Measurements from ENCODE around the gene IRS2.

The IRS2 gene

GRCh38 chr13:109730812-109731335 lies 55.5 kb downstream of the IRS2 start:
- peak; percentile 52 for DNase-seq (ENCODE audit: low read depth)
- TF ChIP-seq, protein P1, sequence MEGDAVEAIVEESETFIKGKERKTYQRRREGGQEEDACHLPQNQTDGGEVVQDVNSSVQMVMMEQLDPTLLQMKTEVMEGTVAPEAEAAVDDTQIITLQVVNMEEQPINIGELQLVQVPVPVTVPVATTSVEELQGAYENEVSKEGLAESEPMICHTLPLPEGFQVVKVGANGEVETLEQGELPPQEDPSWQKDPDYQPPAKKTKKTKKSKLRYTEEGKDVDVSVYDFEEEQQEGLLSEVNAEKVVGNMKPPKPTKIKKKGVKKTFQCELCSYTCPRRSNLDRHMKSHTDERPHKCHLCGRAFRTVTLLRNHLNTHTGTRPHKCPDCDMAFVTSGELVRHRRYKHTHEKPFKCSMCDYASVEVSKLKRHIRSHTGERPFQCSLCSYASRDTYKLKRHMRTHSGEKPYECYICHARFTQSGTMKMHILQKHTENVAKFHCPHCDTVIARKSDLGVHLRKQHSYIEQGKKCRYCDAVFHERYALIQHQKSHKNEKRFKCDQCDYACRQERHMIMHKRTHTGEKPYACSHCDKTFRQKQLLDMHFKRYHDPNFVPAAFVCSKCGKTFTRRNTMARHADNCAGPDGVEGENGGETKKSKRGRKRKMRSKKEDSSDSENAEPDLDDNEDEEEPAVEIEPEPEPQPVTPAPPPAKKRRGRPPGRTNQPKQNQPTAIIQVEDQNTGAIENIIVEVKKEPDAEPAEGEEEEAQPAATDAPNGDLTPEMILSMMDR (conservative IDR thresholded peaks at IDR 0.05; ENCODE audit: control insufficient read depth, insufficient read depth, low read depth, low read length): no peak

DNA sequence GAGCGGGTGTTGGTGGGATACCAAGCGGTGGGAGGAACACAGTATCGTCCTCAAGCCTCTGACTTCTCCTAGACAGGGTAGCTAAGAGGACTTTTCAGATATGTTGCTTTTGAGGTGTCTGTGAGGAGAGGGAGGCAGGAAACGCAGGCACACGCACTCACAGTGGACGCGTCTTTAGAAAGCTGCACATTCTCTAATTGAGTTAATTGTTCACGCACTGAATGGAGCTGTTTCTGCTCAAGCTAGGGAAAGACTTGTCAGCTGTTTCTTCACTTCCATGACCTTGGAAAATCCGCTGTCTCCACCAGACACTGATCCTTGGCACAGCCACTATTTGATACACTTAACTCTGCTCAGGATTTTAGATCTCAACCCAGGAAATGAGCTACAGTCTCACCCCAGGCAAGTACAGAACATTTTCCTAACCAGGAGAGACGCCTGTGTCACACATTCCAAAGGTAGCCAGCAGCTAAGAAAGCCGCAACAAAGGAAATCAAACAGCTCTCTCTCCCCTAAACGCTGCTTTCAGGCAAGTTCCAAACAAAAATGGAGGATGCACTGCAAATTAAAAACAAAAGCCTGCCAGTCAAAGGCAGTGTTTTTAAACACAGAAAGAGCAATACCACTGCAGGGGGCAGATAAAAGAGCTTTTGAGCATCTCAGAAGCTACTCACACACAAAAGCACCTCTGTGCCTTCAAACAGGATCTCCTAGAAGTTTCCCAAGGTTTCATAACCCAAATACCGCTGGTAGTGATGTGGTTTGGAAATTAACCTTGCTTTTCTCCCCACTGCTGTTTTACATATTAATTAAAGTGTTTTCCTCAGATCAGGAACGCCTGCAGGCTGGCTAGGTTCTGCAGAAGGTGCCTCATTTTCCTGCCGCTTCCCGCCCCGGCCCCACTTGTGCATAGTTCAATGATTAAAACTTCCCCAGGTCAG lies 57.3 kb downstream of the IRS2 start:
- no peak for DNase-seq (ENCODE audit: low read depth)
- no peak overlapping the region for H3K4me3 ChIP-seq (ENCODE audit: control insufficient read depth, low read depth, low read length)

More at GRCh38 chr13:109730812-109731335, 55.5 kb downstream of the IRS2 start:
- H3K4me3 ChIP-seq (ENCODE audit: control insufficient read depth, low read depth, low read length): no peak overlapping the region

DNA sequence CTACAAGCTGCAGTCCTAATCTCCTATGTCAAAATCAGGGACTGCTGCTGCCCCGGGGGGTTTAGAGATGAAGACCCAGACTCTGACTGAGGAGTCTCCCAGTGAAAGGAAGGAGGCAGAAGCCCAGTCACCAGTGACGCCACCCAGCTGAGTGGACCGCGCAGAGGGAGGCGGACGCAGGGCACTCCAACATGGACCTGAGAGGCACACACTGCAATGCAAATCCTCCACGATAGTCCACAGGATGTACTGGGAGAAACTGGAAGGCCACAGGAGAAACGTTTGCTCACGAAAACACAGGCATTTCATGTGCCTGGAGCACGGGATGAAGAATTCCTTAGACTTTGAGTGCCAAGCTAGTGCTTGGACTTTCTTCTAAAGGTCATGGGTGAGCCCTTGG lies 58.3 kb downstream of the IRS2 start:
- no peak for DNase-seq (ENCODE audit: low read depth)
- TF ChIP-seq, protein P1 (conservative IDR thresholded peaks at IDR 0.05; ENCODE audit: control insufficient read depth, insufficient read depth, low read depth, low read length): no peak
- H3K4me3 ChIP-seq (ENCODE audit: control insufficient read depth, low read depth, low read length): no peak overlapping the region

More for the DNA sequence above, 57.3 kb downstream of the IRS2 start:
- TF ChIP-seq, protein P1 (conservative IDR thresholded peaks at IDR 0.05; ENCODE audit: control insufficient read depth, insufficient read depth, low read depth, low read length): peak; percentile 25

DNA sequence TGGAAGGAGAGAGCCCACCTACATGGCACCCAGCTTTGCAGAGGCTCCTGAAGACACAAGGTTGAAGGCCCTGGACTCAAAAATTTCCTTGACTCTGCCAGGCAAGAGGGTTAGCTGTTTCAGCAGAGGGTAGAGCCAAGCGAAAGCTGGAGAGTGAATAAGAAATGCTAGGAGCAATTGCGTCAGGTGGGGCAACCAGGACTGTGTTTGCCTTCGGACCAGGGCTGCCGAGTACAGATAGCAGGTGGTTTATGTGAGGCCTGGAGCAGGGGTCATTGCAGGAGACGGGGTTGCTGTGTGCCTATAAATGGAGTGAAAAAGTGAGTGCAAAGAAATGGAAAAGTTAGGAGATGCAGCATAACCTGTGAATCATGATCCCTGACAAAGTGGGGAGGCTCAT lies 59.1 kb downstream of the IRS2 start:
- TF ChIP-seq, protein P1 (conservative IDR thresholded peaks at IDR 0.05; ENCODE audit: control insufficient read depth, insufficient read depth, low read depth, low read length): no peak
- no peak for DNase-seq (ENCODE audit: low read depth)
- H3K4me3 ChIP-seq (ENCODE audit: control insufficient read depth, low read depth, low read length): no peak overlapping the region

DNA sequence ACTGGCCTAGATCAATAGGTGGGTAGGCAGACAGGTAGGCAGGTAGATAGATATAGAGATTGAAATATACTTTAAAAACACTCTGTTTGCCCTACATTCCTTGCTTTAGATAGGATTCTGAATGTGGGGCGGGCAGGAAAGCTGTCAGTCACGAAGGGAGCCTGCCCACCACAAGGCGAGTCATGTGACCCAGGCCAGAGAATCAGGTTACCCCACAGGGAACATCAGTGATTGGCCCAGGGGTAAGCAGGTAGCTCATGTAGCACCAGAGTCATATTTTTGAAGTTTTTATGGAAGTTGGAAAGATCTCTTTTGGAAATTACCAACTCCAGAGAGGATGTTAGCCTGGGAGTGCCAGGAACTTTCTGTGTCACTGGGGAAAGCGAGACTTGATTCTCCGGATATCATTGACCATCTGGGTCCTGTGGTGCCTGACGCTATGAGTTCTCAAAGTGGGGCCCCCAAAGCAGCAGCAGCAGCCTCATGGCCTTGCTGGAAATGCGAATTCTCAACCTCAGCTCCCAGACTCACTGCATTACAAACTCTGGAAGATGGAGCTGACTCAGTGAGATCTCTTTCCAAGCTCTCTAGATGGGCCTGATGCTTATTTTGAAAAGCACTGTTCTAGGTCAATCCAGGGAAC lies 60.3 kb downstream of the IRS2 start:
- no peak for DNase-seq (ENCODE audit: low read depth)
- no peak overlapping the region for H3K4me3 ChIP-seq (ENCODE audit: control insufficient read depth, low read depth, low read length)
- TF ChIP-seq, protein P1 (conservative IDR thresholded peaks at IDR 0.05; ENCODE audit: control insufficient read depth, insufficient read depth, low read depth, low read length): no peak

DNA sequence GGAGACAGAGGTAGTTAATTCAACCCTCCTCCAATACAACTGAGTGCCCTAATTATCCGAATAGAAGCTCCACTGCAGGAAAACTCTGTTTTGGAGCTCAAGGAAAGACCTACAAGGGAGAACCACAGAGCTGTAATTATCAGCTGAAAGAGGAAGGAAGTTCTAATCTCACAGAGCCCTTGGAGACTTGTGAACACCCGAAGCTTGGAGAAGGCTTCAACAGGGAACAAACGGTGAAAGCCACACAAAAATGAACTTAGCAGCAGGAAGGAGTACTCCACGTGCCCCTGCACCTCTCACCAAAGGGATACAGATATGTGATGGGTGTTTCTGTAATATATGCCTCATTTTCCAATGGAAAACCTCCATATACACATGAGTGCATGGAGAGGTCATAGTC lies 61.1 kb downstream of the IRS2 start:
- TF ChIP-seq, protein P1 (conservative IDR thresholded peaks at IDR 0.05; ENCODE audit: control insufficient read depth, insufficient read depth, low read depth, low read length): no peak
- DNase-seq (ENCODE audit: low read depth): no peak
- H3K4me3 ChIP-seq (ENCODE audit: control insufficient read depth, low read depth, low read length): no peak overlapping the region
